OCI-LY3 (cell line): Measurements from ENCODE around the gene RDH16.

Experiments
- H2AFZ ChIP-seq: fragments of 200-600, 300-600 bp; shearing (Covaris generic); 2 replicates; pipeline ENCODE4 v1.6.0; 2014; ENCODE audit warnings: antibody characterized with exemption, low read depth, low read length
- H3K27ac ChIP-seq: fragments of 200-600, 300-600 bp; sonication (generic); 2 replicates; pipeline ENCODE4 v1.5.1; 2014; ENCODE audit warnings: mild to moderate bottlenecking, low read length, moderate library complexity, mixed read lengths
- H3K27me3 ChIP-seq: fragments of 200-600, 300-600 bp; sonication (generic); 2 replicates; pipeline ENCODE4 v1.6.1; 2014; ENCODE audit warnings: low read depth, low read length, mixed read lengths
- H3K36me3 ChIP-seq: fragments of 200-600, 300-600 bp; sonication (generic); replicated peaks from 2 replicates; pipeline ENCODE3; 2014; ENCODE audit warnings: low read depth, low read length, mixed read lengths
- H3K4me1 ChIP-seq: fragments of 300-600, 200-600 bp; sonication (generic); 2 replicates; pipeline ENCODE4 v1.6.1; 2014; ENCODE audit warnings: low read length, mixed read lengths
- H3K4me2 ChIP-seq: fragments of 200-600, 300-600 bp; sonication (generic); 2 replicates; pipeline ENCODE4 v1.6.1; 2014; ENCODE audit warnings: low read length, mixed read lengths
- H3K4me3 ChIP-seq: fragments of 300-600, 200-600 bp; sonication (generic); 2 replicates; pipeline ENCODE4 v1.5.1; 2014; ENCODE audit warnings: antibody characterized with exemption, mild to moderate bottlenecking, low read length, moderate library complexity
- H3K79me2 ChIP-seq: fragments of 300-600, 200-600 bp; shearing (Covaris generic); 2 replicates; pipeline ENCODE4 v1.6.1; 2014; ENCODE audit warnings: mild to moderate bottlenecking, low read length, mixed read lengths
- H3K9ac ChIP-seq: fragments of 300-600, 200-600 bp; shearing (Covaris generic); 2 replicates; pipeline ENCODE4 v1.6.0; 2014; ENCODE audit warnings: mild to moderate bottlenecking, low read length, moderate library complexity
- H3K9me3 ChIP-seq: fragments of 200-600, 300-600 bp; shearing (Covaris generic); 2 replicates; pipeline ENCODE4 v1.6.1; 2014; ENCODE audit warnings: low read length, mixed read lengths; ENCODE audit not compliant: insufficient read depth
- H4K20me1 ChIP-seq: fragments of 200-600, 300-600 bp; sonication (generic); 2 replicates; pipeline ENCODE4 v1.6.1; 2016; ENCODE audit warnings: low read length, mixed read lengths; ENCODE audit not compliant: insufficient read depth
- CTCF ChIP-seq: fragments of 200-600, 300-600 bp; sonication (generic); IDR thresholded peaks from 2 replicates; pipeline ENCODE4 v1.5.1; 2014; ENCODE audit warnings: antibody characterized with exemption, low read length, low read depth
- EZH2phosphoT487 ChIP-seq: fragments of 200-600 bp; shearing (Covaris generic); IDR thresholded peaks from 2 replicates; pipeline ENCODE4 v1.6.1; 2018; ENCODE audit warnings: antibody characterized with exemption, mixed run types, low read depth

The RDH16 gene

GRCh38 chr12:56954057-56954957, 3.1 kb downstream of the RDH16 start:
- no peak overlapping the region for H3K4me3 ChIP-seq
- no peak overlapping the region for H2AFZ ChIP-seq
- H3K9ac ChIP-seq = no peak overlapping the region
- H3K4me2 ChIP-seq = no peak overlapping the region
- H4K20me1 ChIP-seq = no peaks in the 10 kb centered on the region
- no peaks in the 10 kb centered on the region for H3K36me3 ChIP-seq
- H3K4me1 ChIP-seq = no peaks in the 10 kb centered on the region
- H3K27me3 ChIP-seq = peaks cover 10% of the 10 kb centered on the region; the same call in 1 of the 2 replicates
- no peaks in the 10 kb centered on the region for H3K9me3 ChIP-seq
- no peaks in the 10 kb centered on the region for H3K79me2 ChIP-seq
- no peak overlapping the region for H3K27ac ChIP-seq
- TF ChIP-seq EZH2phosphoT487 (no peak), CTCF (no peak)

- Histone ChIP-seq H4K20me1 (no peaks in the 10 kb centered on the region), H3K27me3 (peaks cover 9% of the 10 kb centered on the region; the same call in 1 of the 2 replicates), H3K79me2 (no peaks in the 10 kb centered on the region), H3K9ac (no peak overlapping the region), H3K9me3 (no peaks in the 10 kb centered on the region), H3K4me1 (no peaks in the 10 kb centered on the region), H3K4me3 (no peak overlapping the region), H3K27ac (no peak overlapping the region), H2AFZ (no peak overlapping the region), H3K36me3 (no peaks in the 10 kb centered on the region), H3K4me2 (no peak overlapping the region)
- no peak for TF ChIP-seq CTCF
- no peak for TF ChIP-seq EZH2phosphoT487
These were observed 4.1 kb downstream of the RDH16 start for GRCh38 chr12:56953314-56953713.

GRCh38 chr12:56951582-56952339, 5.6 kb downstream of the RDH16 start:
- Histone ChIP-seq H3K9me3 (no peaks in the 10 kb centered on the region), H3K4me1 (no peaks in the 10 kb centered on the region), H3K4me3 (no peak overlapping the region), H3K27me3 (0 out of 2 replicates have a peak, but pooled peaks cover 6% of the 10 kb centered on the region), H3K36me3 (no peaks in the 10 kb centered on the region), H3K27ac (no peak overlapping the region), H3K4me2 (no peak overlapping the region), H4K20me1 (no peaks in the 10 kb centered on the region), H2AFZ (no peak overlapping the region), H3K9ac (no peak overlapping the region), H3K79me2 (no peaks in the 10 kb centered on the region)
- TF ChIP-seq EZH2phosphoT487 (no peak), CTCF (no peak)

GRCh38 chr12:56948881-56949280, 8.5 kb downstream of the RDH16 start:
- no peak overlapping the region for H3K4me3 ChIP-seq
- no peak overlapping the region for H3K4me2 ChIP-seq
- no peaks in the 10 kb centered on the region for H4K20me1 ChIP-seq
- no peak for TF ChIP-seq CTCF
- no peak for TF ChIP-seq EZH2phosphoT487
- 0 out of 2 replicates have a peak, but pooled peaks cover 3% of the 10 kb centered on the region for H3K27me3 ChIP-seq
- H3K4me1 ChIP-seq = no peaks in the 10 kb centered on the region
- H3K9me3 ChIP-seq = no peaks in the 10 kb centered on the region
- no peaks in the 10 kb centered on the region for H3K79me2 ChIP-seq
- H3K9ac ChIP-seq = no peak overlapping the region
- H3K27ac ChIP-seq = no peak overlapping the region
- H3K36me3 ChIP-seq = no peaks in the 10 kb centered on the region
- no peak overlapping the region for H2AFZ ChIP-seq
